Parathyroid adenoma (tissue), 2 donors: Measurements from ENCODE around the gene SLC35F3.

Source experiments
- H2AFZ ChIP-seq: fragments of 300-600 bp; sonication (generic); one replicate; pipeline ENCODE4 v1.7.0; 2017; ENCODE audit warnings: antibody characterized with exemption, mild to moderate bottlenecking
- H3K27ac ChIP-seq: fragments of 300-600 bp; sonication (generic); one replicate; pipeline ENCODE4 v1.7.0; 2017
- H3K27me3 ChIP-seq: fragments of 300-600 bp; sonication (generic); one replicate; pipeline ENCODE4 v1.7.0; 2017; ENCODE audit warnings: low read length; ENCODE audit not compliant: control insufficient read depth, insufficient read depth
- H3K36me3 ChIP-seq: fragments of 300-600 bp; sonication (generic); one replicate; pipeline ENCODE4 v1.7.0; 2017; ENCODE audit warnings: low read length; ENCODE audit not compliant: control insufficient read depth, insufficient read depth
- H3K4me1 ChIP-seq: fragments of 300-600 bp; sonication (generic); one replicate; pipeline ENCODE4 v1.7.0; 2017; ENCODE audit warnings: control low read depth
- H3K4me2 ChIP-seq: fragments of 300-600 bp; sonication (generic); one replicate; pipeline ENCODE4 v1.7.0; 2017; ENCODE audit warnings: low read length
- H3K4me3 ChIP-seq: fragments of 300-600 bp; sonication (generic); one replicate; pipeline ENCODE4 v1.7.0; 2017; ENCODE audit warnings: low read depth, low read length
- H3K79me2 ChIP-seq: fragments of 300-600 bp; sonication (generic); one replicate; pipeline ENCODE4 v1.7.0; 2017; ENCODE audit warnings: control low read depth
- H3K9ac ChIP-seq: fragments of 300-600 bp; sonication (generic); one replicate; pipeline ENCODE4 v1.7.0; 2017; ENCODE audit warnings: mild to moderate bottlenecking
- H3K9me3 ChIP-seq: fragments of 300-600 bp; sonication (generic); one replicate; pipeline ENCODE4 v1.7.0; 2017; ENCODE audit warnings: low read length; ENCODE audit not compliant: control insufficient read depth
- CTCF ChIP-seq: fragments of 300-600 bp; sonication (generic); IDR thresholded peaks from one replicate; pipeline ENCODE4 v1.7.0; 2017; ENCODE audit warnings: antibody characterized with exemption, mild to moderate bottlenecking
- donor health status: primary hyperparathyroidism.

Gene SLC35F3

GRCh38 chr1:233907151-233907550 is 2.7 kb downstream of the SLC35F3 start:
- H3K9me3 ChIP-seq, result no peaks in the 10 kb centered on the region
- H3K4me2 ChIP-seq, result no peak overlapping the region
- no peak overlapping the region for H3K27ac ChIP-seq
- no peaks in the 10 kb centered on the region for H3K27me3 ChIP-seq
- H2AFZ ChIP-seq, result no peak overlapping the region
- H3K9ac ChIP-seq, result no peak overlapping the region
- no peak overlapping the region for H3K4me3 ChIP-seq
- no peak for TF ChIP-seq CTCF
- no peaks in the 10 kb centered on the region for H3K4me1 ChIP-seq
- no peaks in the 10 kb centered on the region for H3K36me3 ChIP-seq
- no peaks in the 10 kb centered on the region for H3K79me2 ChIP-seq

GRCh38 chr1:233908092-233908491 is 3.6 kb downstream of the SLC35F3 start:
- no peak overlapping the region for H3K9ac ChIP-seq
- no peak overlapping the region for H3K27ac ChIP-seq
- H3K4me3 ChIP-seq, result no peak overlapping the region
- no peaks in the 10 kb centered on the region for H3K4me1 ChIP-seq
- H3K27me3 ChIP-seq, result no peaks in the 10 kb centered on the region
- H2AFZ ChIP-seq, result no peak overlapping the region
- H3K36me3 ChIP-seq, result no peaks in the 10 kb centered on the region
- no peaks in the 10 kb centered on the region for H3K9me3 ChIP-seq
- no peaks in the 10 kb centered on the region for H3K79me2 ChIP-seq
- H3K4me2 ChIP-seq, result no peak overlapping the region
- no peak for TF ChIP-seq CTCF

- H3K36me3 ChIP-seq, result no peaks in the 10 kb centered on the region
- no peaks in the 10 kb centered on the region for H3K27me3 ChIP-seq
- no peaks in the 10 kb centered on the region for H3K79me2 ChIP-seq
- no peak overlapping the region for H2AFZ ChIP-seq
- no peaks in the 10 kb centered on the region for H3K9me3 ChIP-seq
- no peaks in the 10 kb centered on the region for H3K4me1 ChIP-seq
- H3K27ac ChIP-seq, result no peak overlapping the region
- H3K4me2 ChIP-seq, result no peak overlapping the region
- no peak overlapping the region for H3K9ac ChIP-seq
- TF ChIP-seq CTCF, result no peak
- no peak overlapping the region for H3K4me3 ChIP-seq
Measured at GRCh38 chr1:233909195-233909594, 4.7 kb downstream of the SLC35F3 start.

GRCh38 chr1:233912447-233912846 is 8.0 kb downstream of the SLC35F3 start:
- H2AFZ ChIP-seq, result no peak overlapping the region
- H3K27me3 ChIP-seq, result no peaks in the 10 kb centered on the region
- no peaks in the 10 kb centered on the region for H3K9me3 ChIP-seq
- no peak overlapping the region for H3K4me3 ChIP-seq
- H3K36me3 ChIP-seq, result no peaks in the 10 kb centered on the region
- no peaks in the 10 kb centered on the region for H3K4me1 ChIP-seq
- H3K4me2 ChIP-seq, result no peak overlapping the region
- H3K27ac ChIP-seq, result no peak overlapping the region
- no peak for TF ChIP-seq CTCF
- H3K79me2 ChIP-seq, result no peaks in the 10 kb centered on the region
- no peak overlapping the region for H3K9ac ChIP-seq

GRCh38 chr1:233912909-233913308 is 8.4 kb downstream of the SLC35F3 start:
- H3K27ac ChIP-seq, result no peak overlapping the region
- no peak overlapping the region for H3K9ac ChIP-seq
- no peaks in the 10 kb centered on the region for H3K27me3 ChIP-seq
- H3K79me2 ChIP-seq, result no peaks in the 10 kb centered on the region
- H3K4me1 ChIP-seq, result no peaks in the 10 kb centered on the region
- H3K36me3 ChIP-seq, result no peaks in the 10 kb centered on the region
- no peak overlapping the region for H3K4me2 ChIP-seq
- no peak overlapping the region for H2AFZ ChIP-seq
- H3K9me3 ChIP-seq, result no peaks in the 10 kb centered on the region
- no peak for TF ChIP-seq CTCF
- no peak overlapping the region for H3K4me3 ChIP-seq
